GM23338 (cell line): ENCODE data around the gene DIP2B. TPM values are rescaled to one million over a fixed set of nuclear protein-coding genes. Genes with fewer than 3 reads are reported as not detected.

ENCODE experiments used
- ATAC-seq: fragments of 200-7000 bp; cut with Tn5 transposase; 3 replicates; pipeline ENCODE4 v1.9.1; 2020
- DNase-seq: peaks from one replicate; pipeline ENCODE4 v3.0.0-alpha.2; 2015; ENCODE audit warnings: low spot score
- H2AFZ ChIP-seq: fragments of 200-600 bp; sonication (generic); 2 replicates; pipeline ENCODE4 v1.8.0; 2016; ENCODE audit warnings: antibody characterized with exemption, mild to moderate bottlenecking, moderate library complexity
- H3F3A ChIP-seq: fragments of 200-600 bp; sonication (generic); replicated peaks from 2 replicates; pipeline ENCODE4 v1.8.0; 2017; ENCODE audit warnings: antibody characterized with exemption, mixed run types, low read depth
- H3K27ac ChIP-seq: fragments of 200-600 bp; sonication (generic); 2 replicates; pipeline ENCODE4 v1.6.1; 2016; ENCODE audit warnings: low read depth
- H3K27me3 ChIP-seq: fragments of 200-600 bp; sonication (generic); 2 replicates; pipeline ENCODE4 v1.8.0; 2016; ENCODE audit warnings: mild to moderate bottlenecking, mixed run types, moderate library complexity; ENCODE audit not compliant: insufficient read depth
- H3K36me3 ChIP-seq: fragments of 200-600 bp; sonication (generic); 2 replicates; pipeline ENCODE4 v1.8.0; 2016; ENCODE audit warnings: mild to moderate bottlenecking; ENCODE audit not compliant: insufficient read depth
- H3K4me1 ChIP-seq: fragments of 200-600 bp; sonication (generic); 2 replicates; pipeline ENCODE4 v1.8.0; 2016; ENCODE audit warnings: mild to moderate bottlenecking, moderate library complexity; ENCODE audit not compliant: insufficient read depth
- H3K4me2 ChIP-seq: fragments of 200-600 bp; sonication (generic); 2 replicates; pipeline ENCODE4 v1.7.1; 2017; ENCODE audit warnings: mixed run types
- H3K4me3 ChIP-seq: fragments of 200-600 bp; sonication (generic); 2 replicates; pipeline ENCODE4 v1.6.1; 2016; ENCODE audit warnings: mixed run types
- H3K79me2 ChIP-seq: fragments of 200-600 bp; sonication (generic); replicated peaks from 2 replicates; pipeline ENCODE4 v1.8.0; 2017; ENCODE audit warnings: mild to moderate bottlenecking; ENCODE audit not compliant: insufficient read depth
- H3K9me2 ChIP-seq: fragments of 200-600 bp; sonication (generic); 2 replicates; pipeline ENCODE4 v1.8.0; 2017; ENCODE audit not compliant: insufficient read depth
- H4K20me1 ChIP-seq: fragments of 200-600 bp; sonication (generic); replicated peaks from 2 replicates; pipeline ENCODE4 v1.8.0; 2017; ENCODE audit warnings: mild to moderate bottlenecking; ENCODE audit not compliant: insufficient read depth
- H3K27ac Mint-ChIP-seq: 2 replicates; pipeline ENCODE4 v1.8.0; 2020; ENCODE audit warnings: inconsistent platforms, mild to moderate bottlenecking, moderate library complexity, mixed read lengths
- H3K27me3 Mint-ChIP-seq: 3 replicates; pipeline ENCODE4 v1.8.0; 2022; ENCODE audit warnings: low read depth, mild to moderate bottlenecking, moderate library complexity, mixed read lengths, inconsistent platforms; ENCODE audit not compliant: insufficient read depth, poor library complexity
- H3K36me3 Mint-ChIP-seq: 3 replicates; pipeline ENCODE4 v1.8.0; 2021; ENCODE audit warnings: low read depth, mild to moderate bottlenecking, inconsistent platforms, moderate library complexity, mixed read lengths
- H3K4me1 Mint-ChIP-seq: 3 replicates; pipeline ENCODE4 v1.8.0; 2020; ENCODE audit warnings: mild to moderate bottlenecking, inconsistent platforms, mixed read lengths
- H3K4me3 Mint-ChIP-seq: 3 replicates; pipeline ENCODE4 v1.8.0; 2021; ENCODE audit warnings: moderate library complexity, mild to moderate bottlenecking, inconsistent platforms, mixed read lengths
- H3K9me3 Mint-ChIP-seq: 3 replicates; pipeline ENCODE4 v1.8.0; 2020; ENCODE audit warnings: moderate library complexity, mild to moderate bottlenecking, inconsistent platforms, mixed read lengths
- ETS1 ChIP-seq: IDR thresholded peaks from 2 replicates; pipeline ENCODE4 v1.6.1; 2016; ENCODE audit warnings: antibody characterized with exemption
- EZH2phosphoT487 ChIP-seq: fragments of 200-600 bp; sonication (generic); IDR thresholded peaks from one replicate; pipeline ENCODE4 v1.8.1; 2018; ENCODE audit warnings: antibody characterized with exemption; ENCODE audit not compliant: unreplicated experiment
- JUNB ChIP-seq: IDR thresholded peaks from one replicate; pipeline ENCODE4 v1.6.1; 2016; ENCODE audit warnings: antibody characterized with exemption; ENCODE audit not compliant: unreplicated experiment
- POLR2AphosphoS5 ChIP-seq: IDR thresholded peaks from 2 replicates; pipeline ENCODE4 v1.6.1; 2016; ENCODE audit warnings: antibody characterized with exemption, low read depth
- REST ChIP-seq: IDR thresholded peaks from one replicate; pipeline ENCODE4 v1.6.1; 2018; ENCODE audit warnings: antibody characterized with exemption; ENCODE audit not compliant: unreplicated experiment
- STAT1 ChIP-seq: IDR thresholded peaks from one replicate; pipeline ENCODE4 v1.6.1; 2016; ENCODE audit warnings: antibody characterized with exemption; ENCODE audit not compliant: unreplicated experiment
- ZNF114 ChIP-seq: fragments of 250-450 bp; sonication (Bioruptor Pico); IDR thresholded peaks from 2 replicates; pipeline ENCODE4 v1.5.0; 2020; ENCODE audit warnings: mild to moderate bottlenecking, moderate library complexity
- ZNF331 ChIP-seq: fragments of 250-450 bp; sonication (Bioruptor Pico); IDR thresholded peaks from 2 replicates; pipeline ENCODE4 v1.5.0; 2020; ENCODE audit warnings: low read depth, mild to moderate bottlenecking, moderate library complexity
- polyA plus RNA-seq: library from polyadenylated mRNA; unstranded; fragments of >200 nt; fragmentation: Nextera tagmentation; extraction: Ambion mirVana; gene quantifications from 2 replicates; pipeline ENCODE4 v1.2.1, GENCODE V29; 2016
- total RNA-seq: library from RNA; depleted of rRNA; stranded (reverse); fragments of >200 nt; shearing (Covaris generic); gene quantifications from 2 replicates; pipeline ENCODE4 v1.2.3, GENCODE V29; 2014
- TF ChIP-seq, protein P1 (sequence below), 2 experiments: fragments of 200-600 bp in 1 of 2; sonication (generic) in 1 of 2; conservative IDR thresholded peaks; 2 replicates each; pipeline versions ENCODE4 v1.5.1 to v1.6.1; 2016 to 2017; ENCODE audit warnings: antibody characterized with exemption in 2 of 2, low read depth in 2 of 2, mild to moderate bottlenecking in 2 of 2, moderate library complexity in 1 of 2
- TF ChIP-seq, protein P2 (sequence below): fragments of 250-450 bp; sonication (Bioruptor Pico); IDR thresholded peaks from 2 replicates; pipeline ENCODE4 v1.5.0; 2020; ENCODE audit warnings: mild to moderate bottlenecking, moderate library complexity

The DIP2B gene
- total and polyA plus RNA-seq, 2 experiments from 2014 or later: 8.0 to 36.4 TPM

GRCh38 chr12:50707396-50707795, 202.6 kb downstream of the DIP2B start (continued):
- TF ChIP-seq, protein P1, sequence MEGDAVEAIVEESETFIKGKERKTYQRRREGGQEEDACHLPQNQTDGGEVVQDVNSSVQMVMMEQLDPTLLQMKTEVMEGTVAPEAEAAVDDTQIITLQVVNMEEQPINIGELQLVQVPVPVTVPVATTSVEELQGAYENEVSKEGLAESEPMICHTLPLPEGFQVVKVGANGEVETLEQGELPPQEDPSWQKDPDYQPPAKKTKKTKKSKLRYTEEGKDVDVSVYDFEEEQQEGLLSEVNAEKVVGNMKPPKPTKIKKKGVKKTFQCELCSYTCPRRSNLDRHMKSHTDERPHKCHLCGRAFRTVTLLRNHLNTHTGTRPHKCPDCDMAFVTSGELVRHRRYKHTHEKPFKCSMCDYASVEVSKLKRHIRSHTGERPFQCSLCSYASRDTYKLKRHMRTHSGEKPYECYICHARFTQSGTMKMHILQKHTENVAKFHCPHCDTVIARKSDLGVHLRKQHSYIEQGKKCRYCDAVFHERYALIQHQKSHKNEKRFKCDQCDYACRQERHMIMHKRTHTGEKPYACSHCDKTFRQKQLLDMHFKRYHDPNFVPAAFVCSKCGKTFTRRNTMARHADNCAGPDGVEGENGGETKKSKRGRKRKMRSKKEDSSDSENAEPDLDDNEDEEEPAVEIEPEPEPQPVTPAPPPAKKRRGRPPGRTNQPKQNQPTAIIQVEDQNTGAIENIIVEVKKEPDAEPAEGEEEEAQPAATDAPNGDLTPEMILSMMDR (conservative IDR thresholded peaks at IDR 0.05; ENCODE audit: low read depth in 2 of 2): no peak
- TF ChIP-seq ZNF114 (CRISPR knock-in tag): no peak
- no peak for TF ChIP-seq ETS1
- TF ChIP-seq EZH2phosphoT487: no peak
- no peak for TF ChIP-seq ZNF331 (CRISPR knock-in tag)
- TF ChIP-seq REST: no peak

DNA sequence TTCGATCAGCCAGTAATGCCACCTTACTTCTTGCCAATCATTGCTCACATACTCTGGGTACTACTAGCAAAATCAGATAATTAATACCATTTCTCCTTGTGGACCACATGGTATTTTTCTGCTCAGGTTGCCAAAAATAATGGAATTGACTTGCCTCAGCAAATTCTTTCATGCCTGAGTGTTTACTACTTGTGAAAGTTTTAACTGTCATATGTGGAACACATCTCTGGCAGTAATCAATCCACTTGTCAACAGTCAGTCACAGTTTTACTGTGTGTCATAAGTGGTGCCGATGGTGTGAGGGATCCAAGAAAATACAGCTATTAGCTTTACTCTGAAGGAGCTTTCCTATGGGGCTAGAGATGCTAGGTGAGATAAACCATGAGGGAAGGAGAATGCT, 203.8 kb downstream of the DIP2B start:
- no peak overlapping the region for H3K4me3 Mint-ChIP-seq
- H3K9me3 Mint-ChIP-seq: no peaks in the 10 kb centered on the region
- no peak for TF ChIP-seq EZH2phosphoT487
- TF ChIP-seq JUNB: no peak
- no peak for TF ChIP-seq POLR2AphosphoS5
- TF ChIP-seq, protein P1 (conservative IDR thresholded peaks at IDR 0.05; ENCODE audit: low read depth in 2 of 2): no peak
- TF ChIP-seq, protein P2, sequence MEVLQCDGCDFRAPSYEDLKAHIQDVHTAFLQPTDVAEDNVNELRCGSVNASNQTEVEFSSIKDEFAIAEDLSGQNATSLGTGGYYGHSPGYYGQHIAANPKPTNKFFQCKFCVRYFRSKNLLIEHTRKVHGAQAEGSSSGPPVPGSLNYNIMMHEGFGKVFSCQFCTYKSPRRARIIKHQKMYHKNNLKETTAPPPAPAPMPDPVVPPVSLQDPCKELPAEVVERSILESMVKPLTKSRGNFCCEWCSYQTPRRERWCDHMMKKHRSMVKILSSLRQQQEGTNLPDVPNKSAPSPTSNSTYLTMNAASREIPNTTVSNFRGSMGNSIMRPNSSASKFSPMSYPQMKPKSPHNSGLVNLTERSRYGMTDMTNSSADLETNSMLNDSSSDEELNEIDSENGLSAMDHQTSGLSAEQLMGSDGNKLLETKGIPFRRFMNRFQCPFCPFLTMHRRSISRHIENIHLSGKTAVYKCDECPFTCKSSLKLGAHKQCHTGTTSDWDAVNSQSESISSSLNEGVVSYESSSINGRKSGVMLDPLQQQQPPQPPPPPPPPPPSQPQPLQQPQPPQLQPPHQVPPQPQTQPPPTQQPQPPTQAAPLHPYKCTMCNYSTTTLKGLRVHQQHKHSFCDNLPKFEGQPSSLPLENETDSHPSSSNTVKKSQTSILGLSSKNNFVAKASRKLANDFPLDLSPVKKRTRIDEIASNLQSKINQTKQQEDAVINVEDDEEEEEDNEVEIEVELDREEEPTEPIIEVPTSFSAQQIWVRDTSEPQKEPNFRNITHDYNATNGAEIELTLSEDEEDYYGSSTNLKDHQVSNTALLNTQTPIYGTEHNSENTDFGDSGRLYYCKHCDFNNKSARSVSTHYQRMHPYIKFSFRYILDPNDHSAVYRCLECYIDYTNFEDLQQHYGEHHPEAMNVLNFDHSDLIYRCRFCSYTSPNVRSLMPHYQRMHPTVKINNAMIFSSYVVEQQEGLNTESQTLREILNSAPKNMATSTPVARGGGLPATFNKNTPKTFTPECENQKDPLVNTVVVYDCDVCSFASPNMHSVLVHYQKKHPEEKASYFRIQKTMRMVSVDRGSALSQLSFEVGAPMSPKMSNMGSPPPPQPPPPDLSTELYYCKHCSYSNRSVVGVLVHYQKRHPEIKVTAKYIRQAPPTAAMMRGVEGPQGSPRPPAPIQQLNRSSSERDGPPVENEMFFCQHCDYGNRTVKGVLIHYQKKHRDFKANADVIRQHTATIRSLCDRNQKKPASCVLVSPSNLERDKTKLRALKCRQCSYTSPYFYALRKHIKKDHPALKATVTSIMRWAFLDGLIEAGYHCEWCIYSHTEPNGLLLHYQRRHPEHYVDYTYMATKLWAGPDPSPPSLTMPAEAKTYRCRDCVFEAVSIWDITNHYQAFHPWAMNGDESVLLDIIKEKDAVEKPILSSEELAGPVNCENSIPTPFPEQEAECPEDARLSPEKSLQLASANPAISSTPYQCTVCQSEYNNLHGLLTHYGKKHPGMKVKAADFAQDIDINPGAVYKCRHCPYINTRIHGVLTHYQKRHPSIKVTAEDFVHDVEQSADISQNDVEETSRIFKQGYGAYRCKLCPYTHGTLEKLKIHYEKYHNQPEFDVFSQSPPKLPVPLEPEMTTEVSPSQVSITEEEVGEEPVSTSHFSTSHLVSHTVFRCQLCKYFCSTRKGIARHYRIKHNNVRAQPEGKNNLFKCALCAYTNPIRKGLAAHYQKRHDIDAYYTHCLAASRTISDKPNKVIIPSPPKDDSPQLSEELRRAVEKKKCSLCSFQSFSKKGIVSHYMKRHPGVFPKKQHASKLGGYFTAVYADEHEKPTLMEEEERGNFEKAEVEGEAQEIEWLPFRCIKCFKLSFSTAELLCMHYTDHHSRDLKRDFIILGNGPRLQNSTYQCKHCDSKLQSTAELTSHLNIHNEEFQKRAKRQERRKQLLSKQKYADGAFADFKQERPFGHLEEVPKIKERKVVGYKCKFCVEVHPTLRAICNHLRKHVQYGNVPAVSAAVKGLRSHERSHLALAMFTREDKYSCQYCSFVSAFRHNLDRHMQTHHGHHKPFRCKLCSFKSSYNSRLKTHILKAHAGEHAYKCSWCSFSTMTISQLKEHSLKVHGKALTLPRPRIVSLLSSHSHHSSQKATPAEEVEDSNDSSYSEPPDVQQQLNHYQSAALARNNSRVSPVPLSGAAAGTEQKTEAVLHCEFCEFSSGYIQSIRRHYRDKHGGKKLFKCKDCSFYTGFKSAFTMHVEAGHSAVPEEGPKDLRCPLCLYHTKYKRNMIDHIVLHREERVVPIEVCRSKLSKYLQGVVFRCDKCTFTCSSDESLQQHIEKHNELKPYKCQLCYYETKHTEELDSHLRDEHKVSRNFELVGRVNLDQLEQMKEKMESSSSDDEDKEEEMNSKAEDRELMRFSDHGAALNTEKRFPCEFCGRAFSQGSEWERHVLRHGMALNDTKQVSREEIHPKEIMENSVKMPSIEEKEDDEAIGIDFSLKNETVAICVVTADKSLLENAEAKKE (CRISPR knock-in tag): no peak
- no peak for TF ChIP-seq STAT1

More for the DNA sequence above, 203.8 kb downstream of the DIP2B start:
- no peaks in the 10 kb centered on the region for H3K4me1 ChIP-seq
- H3K4me3 ChIP-seq: no peak overlapping the region
- Mint-ChIP-seq H3K36me3 (peaks cover 32% of the 10 kb centered on the region), H3K4me1 (no peaks in the 10 kb centered on the region), H3K27me3 (peaks cover 4% of the 10 kb centered on the region), H3K27ac (no peak overlapping the region)
- H3F3A ChIP-seq: 0 out of 2 replicates have a peak, but pooled peaks cover 4% of the 10 kb centered on the region
- no peaks in the 10 kb centered on the region for H3K9me2 ChIP-seq
- H3K27me3 ChIP-seq: no peaks in the 10 kb centered on the region
- no peak for DNase-seq
- H2AFZ ChIP-seq: no peak overlapping the region
- no peaks in the 10 kb centered on the region for H3K79me2 ChIP-seq
- no peak overlapping the region for H3K4me2 ChIP-seq
- no peak overlapping the region for H3K27ac ChIP-seq
- no peaks in the 10 kb centered on the region; the same call in 1 of the 2 replicates for H4K20me1 ChIP-seq
- peaks cover 19% of the 10 kb centered on the region for H3K36me3 ChIP-seq
- ATAC-seq: no peak
